ENCODE results near the gene FCSK.
A peak's percentile ranks its signal among the peaks of the same experiment; 100 is the strongest.
"Not testable (repeated sequence)": the region's sequence is repeated elsewhere in the genome, so short reads cannot be mapped to it uniquely, and the experiment has no call there.

FCSK gene

DNA sequence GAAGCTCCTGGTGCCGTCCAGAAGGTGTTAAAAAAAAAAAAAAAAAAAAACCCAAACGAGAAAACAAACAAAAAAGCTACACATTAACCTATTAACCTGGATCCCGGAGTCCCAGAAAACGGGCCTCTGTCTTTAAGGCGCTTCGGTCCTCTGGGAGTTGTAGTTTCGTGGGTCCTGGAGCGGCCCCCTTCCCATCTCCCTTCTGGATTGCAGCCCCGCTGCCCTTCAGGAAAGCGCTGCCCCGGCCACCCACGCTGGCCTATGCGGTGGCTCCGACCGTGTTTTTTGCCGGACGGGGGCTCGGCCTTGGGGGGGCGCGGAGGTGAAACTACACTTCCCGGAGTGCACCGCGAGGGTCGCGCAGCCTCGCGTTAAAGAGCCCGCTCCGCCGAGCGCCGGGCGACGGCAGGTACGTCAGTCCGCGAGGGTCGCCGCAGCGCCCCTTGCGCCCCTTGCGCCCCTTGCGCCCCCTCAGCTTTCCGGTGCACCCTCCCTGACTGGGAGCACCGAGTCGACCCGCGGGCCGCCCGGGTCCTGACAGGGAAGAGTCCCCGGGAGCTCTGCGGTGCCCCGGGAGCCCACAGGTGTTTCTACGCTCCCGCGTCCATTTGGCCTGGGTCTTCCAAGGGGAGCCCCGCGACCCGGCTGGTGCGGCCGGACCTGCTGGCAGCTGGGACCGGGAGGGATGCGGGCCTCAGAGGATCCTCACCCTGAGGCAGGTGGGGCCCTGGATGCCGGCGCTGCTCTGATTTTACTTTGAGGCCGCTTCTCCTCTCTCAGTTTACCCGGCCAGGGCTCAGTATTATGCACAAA lies at the start of gene FCSK:
TSS of gene FCSK (plus strand) at position 374 of the 813 bp plus-strand sequence. CDS start 8,596 bp downstream, outside the sequence.
- peak; percentile 59 to 62 for DNase-seq (ENCODE audit: low read depth in 2 of 2)

- DNase-seq (ENCODE audit: low read depth in 2 of 2) = not testable (repeated sequence)
These were observed 48.3 kb upstream of the FCSK start for GRCh38 chr16:70406104-70406503.

DNA sequence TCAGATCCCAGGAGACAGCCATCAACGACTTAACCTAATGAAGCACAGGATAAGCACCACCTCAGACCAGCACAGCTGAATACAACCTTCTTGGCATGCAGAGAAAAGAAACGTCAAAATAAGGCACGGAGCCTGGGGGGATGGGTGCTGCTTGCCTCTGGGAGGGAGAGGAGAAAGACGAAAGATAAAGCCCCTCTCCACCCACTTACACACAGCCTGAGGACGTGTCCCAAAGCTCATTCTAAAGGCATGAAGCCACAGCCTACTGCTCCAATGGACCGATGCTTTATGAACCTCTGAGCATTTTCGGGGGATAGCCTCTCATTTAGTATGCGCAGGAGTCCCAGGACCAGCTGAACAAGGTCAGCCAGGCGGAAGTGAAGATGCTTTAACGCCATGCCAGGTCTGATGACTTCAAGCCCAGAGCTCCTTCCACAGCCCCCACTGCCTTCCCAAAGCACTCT lies 46.6 kb upstream of the FCSK start:
- DNase-seq (ENCODE audit: low read depth in 2 of 2) = no peak

DNA sequence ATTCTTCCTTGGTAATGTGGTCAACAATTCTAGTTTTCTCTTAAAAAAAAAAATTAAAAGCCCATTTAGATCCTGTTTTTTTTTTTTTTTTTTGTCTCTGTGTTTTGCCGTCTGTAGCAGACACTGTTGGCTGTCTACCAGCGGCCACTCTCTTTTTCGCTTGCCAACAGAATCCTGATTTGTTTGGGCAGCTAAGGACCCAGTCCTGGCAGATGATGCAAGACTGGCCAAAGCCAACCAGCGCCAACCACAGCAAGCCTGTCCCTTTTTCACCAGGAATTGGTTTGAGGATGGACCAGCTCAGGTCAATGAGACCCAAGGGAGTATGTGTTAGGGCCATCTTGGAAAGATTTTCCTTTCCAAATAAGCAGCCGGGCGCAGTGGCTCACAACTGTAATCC lies 43.7 kb upstream of the FCSK start:
- DNase-seq (ENCODE audit: low read depth in 2 of 2) = no peak

- DNase-seq (ENCODE audit: low read depth in 2 of 2) = no peak
These were observed 42.0 kb upstream of the FCSK start for GRCh38 chr16:70412385-70412784.

DNA sequence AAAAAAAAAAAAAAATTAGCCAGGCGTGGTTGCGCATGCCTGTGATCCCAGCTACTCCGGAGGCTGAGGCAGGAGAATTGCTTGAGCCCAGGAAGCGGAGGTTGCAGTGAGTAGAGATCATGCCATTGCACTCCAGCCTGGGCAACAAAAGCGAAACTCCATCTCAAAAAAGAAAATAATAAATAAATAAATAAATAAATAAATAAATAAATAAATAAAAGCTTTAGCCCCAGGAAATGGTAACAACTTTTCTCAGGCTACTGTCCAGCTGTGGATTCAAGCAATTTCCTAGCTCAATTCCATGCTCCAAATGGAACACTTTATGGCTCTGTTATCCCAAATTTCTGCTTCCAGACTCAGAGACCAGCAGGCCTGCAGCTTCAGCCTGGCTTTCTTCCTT lies 40.8 kb upstream of the FCSK start:
- not testable (repeated sequence) for DNase-seq (ENCODE audit: low read depth in 2 of 2)

- no peak for DNase-seq (ENCODE audit: low read depth in 2 of 2)
These were observed 37.4 kb upstream of the FCSK start for GRCh38 chr16:70416748-70417616.

- no peak for DNase-seq (ENCODE audit: low read depth in 2 of 2)
These were observed 36.7 kb upstream of the FCSK start for GRCh38 chr16:70417661-70418060.

- no peak for DNase-seq (ENCODE audit: low read depth in 2 of 2)
These were observed 36.0 kb upstream of the FCSK start for GRCh38 chr16:70418274-70418992.

GRCh38 chr16:70418993-70419318 lies 35.4 kb upstream of the FCSK start:
- DNase-seq (ENCODE audit: low read depth in 2 of 2) = no peak

- DNase-seq (ENCODE audit: low read depth in 2 of 2) = no peak
These were observed 34.7 kb upstream of the FCSK start for GRCh38 chr16:70419384-70420327.

- DNase-seq (ENCODE audit: low read depth in 2 of 2) = no peak
These were observed 33.4 kb upstream of the FCSK start for GRCh38 chr16:70421014-70421413.

DNA sequence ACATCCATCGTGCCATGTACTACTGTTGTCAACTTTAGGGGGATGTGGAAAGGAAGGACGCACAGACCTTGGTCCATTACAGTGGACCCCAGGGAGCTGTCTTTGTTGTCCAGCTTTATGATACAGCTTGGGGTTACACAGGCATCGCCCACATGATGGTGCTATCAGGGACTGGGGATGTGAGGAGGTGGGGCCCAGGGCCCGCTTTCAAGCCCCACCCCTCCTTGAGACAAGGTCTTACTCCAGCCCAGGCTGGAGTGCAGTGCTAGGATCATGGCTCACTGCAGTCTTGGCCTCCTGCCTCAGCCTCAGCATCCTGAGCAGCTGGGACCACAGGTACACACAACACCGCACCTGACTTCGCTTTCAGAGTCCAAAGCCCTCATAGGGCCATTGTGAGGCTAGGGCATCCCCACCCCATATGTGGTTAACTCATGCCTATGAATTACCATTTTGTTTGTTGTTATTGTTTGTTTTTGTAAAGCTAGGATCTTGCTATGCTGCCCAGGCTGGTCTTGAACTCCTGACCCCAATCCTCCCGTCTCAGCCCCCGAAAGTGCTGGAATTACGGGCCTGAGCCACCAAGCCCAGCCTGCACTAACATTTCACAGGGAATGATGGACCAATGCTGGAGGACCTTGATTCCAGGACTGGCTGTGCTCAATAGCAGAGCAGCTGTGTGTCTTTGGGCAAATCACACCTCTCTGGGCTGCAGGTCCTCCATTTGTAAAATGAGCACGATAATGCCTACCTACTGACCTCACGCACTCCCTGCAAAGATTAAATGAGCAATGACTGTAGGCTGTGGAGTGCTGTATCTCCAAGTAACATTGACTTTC lies 32.7 kb upstream of the FCSK start:
- no peak for DNase-seq (ENCODE audit: low read depth in 2 of 2)

- no peak for DNase-seq (ENCODE audit: low read depth in 2 of 2)
These were observed 31.9 kb upstream of the FCSK start for GRCh38 chr16:70422543-70422942.

DNA sequence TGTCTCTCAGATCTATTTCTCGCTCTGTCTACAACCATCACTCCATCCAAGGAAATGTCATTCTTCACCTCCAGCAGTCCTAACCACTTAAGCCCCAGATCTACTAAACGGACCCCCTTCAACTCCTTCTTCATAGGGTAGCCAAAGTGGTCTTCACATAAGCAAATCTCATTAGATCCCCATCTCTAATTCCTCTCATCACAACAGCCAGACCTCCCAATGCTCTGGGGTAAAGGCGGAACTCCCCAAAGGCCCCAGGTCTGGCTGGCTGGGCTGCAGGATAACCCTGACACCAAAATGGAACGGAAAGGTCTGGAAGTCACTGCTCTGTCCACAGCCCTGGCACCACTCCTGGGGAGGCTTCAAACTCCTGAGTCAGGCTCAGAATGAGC lies 26.6 kb upstream of the FCSK start:
- no peak for DNase-seq (ENCODE audit: low read depth in 2 of 2)

DNA sequence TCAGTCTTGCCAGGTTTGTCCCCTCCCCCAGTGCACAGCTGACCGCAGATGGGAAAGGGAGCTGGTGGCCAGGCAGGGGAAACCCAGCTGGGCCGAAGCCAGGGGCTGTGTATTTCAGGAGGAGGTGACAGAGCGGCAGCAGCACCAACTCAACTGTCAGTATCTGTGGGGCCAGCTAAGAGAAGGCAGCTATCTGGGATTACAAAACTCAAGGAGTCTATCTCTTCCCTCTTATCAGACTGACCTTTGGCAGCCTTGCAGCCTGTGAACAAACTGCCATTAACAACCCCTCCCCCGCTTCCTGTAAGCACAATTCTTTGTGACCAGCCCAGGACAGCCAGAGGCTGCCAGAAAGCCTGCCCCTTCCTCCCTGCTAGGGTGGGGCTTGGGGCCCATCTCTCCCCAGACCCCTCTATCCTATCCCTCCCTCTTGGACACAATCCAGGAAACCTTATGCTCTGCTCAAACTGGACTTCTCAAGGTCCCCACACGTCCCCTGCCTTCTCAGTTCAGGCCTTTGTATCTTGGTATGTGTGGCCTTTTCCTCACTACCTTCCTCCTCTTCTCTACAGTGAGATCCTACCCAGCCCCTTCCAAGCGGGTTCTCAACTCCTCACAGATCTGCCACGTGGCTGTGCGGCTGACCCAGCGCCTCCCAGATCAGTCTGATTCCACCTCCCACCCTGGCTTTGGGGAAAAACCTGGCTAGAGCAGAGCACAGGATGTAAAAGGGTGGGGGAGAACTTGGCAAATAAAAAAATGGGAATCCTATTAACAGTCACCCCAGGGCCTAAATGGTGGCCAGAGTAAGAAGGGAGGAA lies 26.0 kb upstream of the FCSK start:
- DNase-seq (ENCODE audit: low read depth in 2 of 2) = peak in 1 of 2 donors; percentile 29

GRCh38 chr16:70429888-70430666 lies 24.3 kb upstream of the FCSK start:
- no peak for DNase-seq (ENCODE audit: low read depth in 2 of 2)

All from stimulated activated CD4-positive, alpha-beta T cell treated with anti-CD3 and anti-CD28 coated beads, Interleukin-1b, Interleukin-23, amount 100 ng/mL, for 4 hours (primary cell).